GM23338 (cell line): ENCODE results near the gene IRF2. TPM values are rescaled to one million over a fixed set of nuclear protein-coding genes. Genes with fewer than 3 reads are reported as not detected.

ENCODE experiments used
- ATAC-seq: fragments of 200-7000 bp; cut with Tn5 transposase; 3 replicates; pipeline ENCODE4 v1.9.1; 2020
- DNase-seq: peaks from one replicate; pipeline ENCODE4 v3.0.0-alpha.2; 2015; ENCODE audit warnings: low spot score
- H2AFZ ChIP-seq: fragments of 200-600 bp; sonication (generic); 2 replicates; pipeline ENCODE4 v1.8.0; 2016; ENCODE audit warnings: antibody characterized with exemption, mild to moderate bottlenecking, moderate library complexity
- H3F3A ChIP-seq: fragments of 200-600 bp; sonication (generic); replicated peaks from 2 replicates; pipeline ENCODE4 v1.8.0; 2017; ENCODE audit warnings: antibody characterized with exemption, mixed run types, low read depth
- H3K27ac ChIP-seq: fragments of 200-600 bp; sonication (generic); 2 replicates; pipeline ENCODE4 v1.6.1; 2016; ENCODE audit warnings: low read depth
- H3K27me3 ChIP-seq: fragments of 200-600 bp; sonication (generic); 2 replicates; pipeline ENCODE4 v1.8.0; 2016; ENCODE audit warnings: mild to moderate bottlenecking, mixed run types, moderate library complexity; ENCODE audit not compliant: insufficient read depth
- H3K36me3 ChIP-seq: fragments of 200-600 bp; sonication (generic); 2 replicates; pipeline ENCODE4 v1.8.0; 2016; ENCODE audit warnings: mild to moderate bottlenecking; ENCODE audit not compliant: insufficient read depth
- H3K4me1 ChIP-seq: fragments of 200-600 bp; sonication (generic); 2 replicates; pipeline ENCODE4 v1.8.0; 2016; ENCODE audit warnings: mild to moderate bottlenecking, moderate library complexity; ENCODE audit not compliant: insufficient read depth
- H3K4me2 ChIP-seq: fragments of 200-600 bp; sonication (generic); 2 replicates; pipeline ENCODE4 v1.7.1; 2017; ENCODE audit warnings: mixed run types
- H3K4me3 ChIP-seq: fragments of 200-600 bp; sonication (generic); 2 replicates; pipeline ENCODE4 v1.6.1; 2016; ENCODE audit warnings: mixed run types
- H3K79me2 ChIP-seq: fragments of 200-600 bp; sonication (generic); replicated peaks from 2 replicates; pipeline ENCODE4 v1.8.0; 2017; ENCODE audit warnings: mild to moderate bottlenecking; ENCODE audit not compliant: insufficient read depth
- H3K9me2 ChIP-seq: fragments of 200-600 bp; sonication (generic); 2 replicates; pipeline ENCODE4 v1.8.0; 2017; ENCODE audit not compliant: insufficient read depth
- H4K20me1 ChIP-seq: fragments of 200-600 bp; sonication (generic); replicated peaks from 2 replicates; pipeline ENCODE4 v1.8.0; 2017; ENCODE audit warnings: mild to moderate bottlenecking; ENCODE audit not compliant: insufficient read depth
- H3K27ac Mint-ChIP-seq: 2 replicates; pipeline ENCODE4 v1.8.0; 2020; ENCODE audit warnings: inconsistent platforms, mild to moderate bottlenecking, moderate library complexity, mixed read lengths
- H3K27me3 Mint-ChIP-seq: 3 replicates; pipeline ENCODE4 v1.8.0; 2022; ENCODE audit warnings: low read depth, mild to moderate bottlenecking, moderate library complexity, mixed read lengths, inconsistent platforms; ENCODE audit not compliant: insufficient read depth, poor library complexity
- H3K36me3 Mint-ChIP-seq: 3 replicates; pipeline ENCODE4 v1.8.0; 2021; ENCODE audit warnings: low read depth, mild to moderate bottlenecking, inconsistent platforms, moderate library complexity, mixed read lengths
- H3K4me1 Mint-ChIP-seq: 3 replicates; pipeline ENCODE4 v1.8.0; 2020; ENCODE audit warnings: mild to moderate bottlenecking, inconsistent platforms, mixed read lengths
- H3K4me3 Mint-ChIP-seq: 3 replicates; pipeline ENCODE4 v1.8.0; 2021; ENCODE audit warnings: moderate library complexity, mild to moderate bottlenecking, inconsistent platforms, mixed read lengths
- H3K9me3 Mint-ChIP-seq: 3 replicates; pipeline ENCODE4 v1.8.0; 2020; ENCODE audit warnings: moderate library complexity, mild to moderate bottlenecking, inconsistent platforms, mixed read lengths
- CREB1 ChIP-seq: fragments of 250-450 bp; sonication (Bioruptor Pico); IDR thresholded peaks from 2 replicates; pipeline ENCODE4 v1.5.0; 2020; ENCODE audit warnings: low read depth, mild to moderate bottlenecking, moderate library complexity
- EZH2phosphoT487 ChIP-seq: fragments of 200-600 bp; sonication (generic); IDR thresholded peaks from one replicate; pipeline ENCODE4 v1.8.1; 2018; ENCODE audit warnings: antibody characterized with exemption; ENCODE audit not compliant: unreplicated experiment
- JUNB ChIP-seq: IDR thresholded peaks from one replicate; pipeline ENCODE4 v1.6.1; 2016; ENCODE audit warnings: antibody characterized with exemption; ENCODE audit not compliant: unreplicated experiment
- NANOG ChIP-seq: IDR thresholded peaks from 2 replicates; pipeline ENCODE4 v1.6.1; 2016; ENCODE audit warnings: antibody characterized with exemption, borderline replicate concordance
- STAT1 ChIP-seq: IDR thresholded peaks from one replicate; pipeline ENCODE4 v1.6.1; 2016; ENCODE audit warnings: antibody characterized with exemption; ENCODE audit not compliant: unreplicated experiment
- ZNF114 ChIP-seq: fragments of 250-450 bp; sonication (Bioruptor Pico); IDR thresholded peaks from 2 replicates; pipeline ENCODE4 v1.5.0; 2020; ENCODE audit warnings: mild to moderate bottlenecking, moderate library complexity
- ZNF331 ChIP-seq: fragments of 250-450 bp; sonication (Bioruptor Pico); IDR thresholded peaks from 2 replicates; pipeline ENCODE4 v1.5.0; 2020; ENCODE audit warnings: low read depth, mild to moderate bottlenecking, moderate library complexity
- polyA plus RNA-seq: library from polyadenylated mRNA; unstranded; fragments of >200 nt; fragmentation: Nextera tagmentation; extraction: Ambion mirVana; gene quantifications from 2 replicates; pipeline ENCODE4 v1.2.1, GENCODE V29; 2016
- total RNA-seq: library from RNA; depleted of rRNA; stranded (reverse); fragments of >200 nt; shearing (Covaris generic); gene quantifications from 2 replicates; pipeline ENCODE4 v1.2.3, GENCODE V29; 2014
- TF ChIP-seq, protein P1 (sequence below): IDR thresholded peaks from 2 replicates; pipeline ENCODE4 v1.6.1; 2016; ENCODE audit warnings: antibody characterized with exemption
- TF ChIP-seq, protein P2 (sequence below), 2 experiments: fragments of 200-600 bp in 1 of 2; sonication (generic) in 1 of 2; conservative IDR thresholded peaks; 2 replicates each; pipeline versions ENCODE4 v1.5.1 to v1.6.1; 2016 to 2017; ENCODE audit warnings: antibody characterized with exemption in 2 of 2, low read depth in 2 of 2, mild to moderate bottlenecking in 2 of 2, moderate library complexity in 1 of 2
- TF ChIP-seq, protein P3 (sequence below): IDR thresholded peaks from one replicate; pipeline ENCODE4 v1.6.1; 2018; ENCODE audit warnings: antibody characterized with exemption; ENCODE audit not compliant: unreplicated experiment
- TF ChIP-seq, protein P4 (sequence below): fragments of 250-450 bp; sonication (Bioruptor Pico); IDR thresholded peaks from 2 replicates; pipeline ENCODE4 v1.5.0; 2020; ENCODE audit warnings: mild to moderate bottlenecking, moderate library complexity

IRF2 gene
- total and polyA plus RNA-seq, 2 experiments from 2014 or later: 14.7 to 15.0 TPM

DNA sequence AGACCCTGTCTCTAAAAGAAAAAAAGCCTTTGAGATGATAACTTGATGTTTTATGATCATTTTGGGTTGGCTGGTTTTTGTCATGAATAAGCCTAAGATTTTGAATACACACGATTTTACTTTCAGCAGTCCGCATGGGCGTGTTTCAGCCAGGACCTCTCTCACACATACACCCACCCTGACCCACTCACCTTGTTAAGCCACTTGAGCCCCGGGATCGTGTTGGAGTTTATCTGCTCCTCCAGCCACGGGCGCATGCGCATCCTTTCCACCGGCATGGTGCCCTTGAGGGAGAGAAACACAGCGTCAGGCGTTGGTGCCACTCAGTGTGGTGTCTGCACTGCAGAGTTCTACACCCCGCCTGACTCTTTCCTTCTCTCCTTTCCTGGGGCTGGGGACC, 45.6 kb downstream of the IRF2 start (continued):
- TF ChIP-seq STAT1 (no peak), JUNB (no peak), ZNF114 (CRISPR knock-in tag) (no peak), NANOG (no peak), CREB1 (CRISPR knock-in tag) (no peak), EZH2phosphoT487 (no peak), ZNF331 (CRISPR knock-in tag) (no peak)
- TF ChIP-seq, protein P1, sequence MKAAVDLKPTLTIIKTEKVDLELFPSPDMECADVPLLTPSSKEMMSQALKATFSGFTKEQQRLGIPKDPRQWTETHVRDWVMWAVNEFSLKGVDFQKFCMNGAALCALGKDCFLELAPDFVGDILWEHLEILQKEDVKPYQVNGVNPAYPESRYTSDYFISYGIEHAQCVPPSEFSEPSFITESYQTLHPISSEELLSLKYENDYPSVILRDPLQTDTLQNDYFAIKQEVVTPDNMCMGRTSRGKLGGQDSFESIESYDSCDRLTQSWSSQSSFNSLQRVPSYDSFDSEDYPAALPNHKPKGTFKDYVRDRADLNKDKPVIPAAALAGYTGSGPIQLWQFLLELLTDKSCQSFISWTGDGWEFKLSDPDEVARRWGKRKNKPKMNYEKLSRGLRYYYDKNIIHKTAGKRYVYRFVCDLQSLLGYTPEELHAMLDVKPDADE: no peak
- TF ChIP-seq, protein P2, sequence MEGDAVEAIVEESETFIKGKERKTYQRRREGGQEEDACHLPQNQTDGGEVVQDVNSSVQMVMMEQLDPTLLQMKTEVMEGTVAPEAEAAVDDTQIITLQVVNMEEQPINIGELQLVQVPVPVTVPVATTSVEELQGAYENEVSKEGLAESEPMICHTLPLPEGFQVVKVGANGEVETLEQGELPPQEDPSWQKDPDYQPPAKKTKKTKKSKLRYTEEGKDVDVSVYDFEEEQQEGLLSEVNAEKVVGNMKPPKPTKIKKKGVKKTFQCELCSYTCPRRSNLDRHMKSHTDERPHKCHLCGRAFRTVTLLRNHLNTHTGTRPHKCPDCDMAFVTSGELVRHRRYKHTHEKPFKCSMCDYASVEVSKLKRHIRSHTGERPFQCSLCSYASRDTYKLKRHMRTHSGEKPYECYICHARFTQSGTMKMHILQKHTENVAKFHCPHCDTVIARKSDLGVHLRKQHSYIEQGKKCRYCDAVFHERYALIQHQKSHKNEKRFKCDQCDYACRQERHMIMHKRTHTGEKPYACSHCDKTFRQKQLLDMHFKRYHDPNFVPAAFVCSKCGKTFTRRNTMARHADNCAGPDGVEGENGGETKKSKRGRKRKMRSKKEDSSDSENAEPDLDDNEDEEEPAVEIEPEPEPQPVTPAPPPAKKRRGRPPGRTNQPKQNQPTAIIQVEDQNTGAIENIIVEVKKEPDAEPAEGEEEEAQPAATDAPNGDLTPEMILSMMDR (conservative IDR thresholded peaks at IDR 0.05; ENCODE audit: low read depth in 2 of 2): no peak
- TF ChIP-seq, protein P3, sequence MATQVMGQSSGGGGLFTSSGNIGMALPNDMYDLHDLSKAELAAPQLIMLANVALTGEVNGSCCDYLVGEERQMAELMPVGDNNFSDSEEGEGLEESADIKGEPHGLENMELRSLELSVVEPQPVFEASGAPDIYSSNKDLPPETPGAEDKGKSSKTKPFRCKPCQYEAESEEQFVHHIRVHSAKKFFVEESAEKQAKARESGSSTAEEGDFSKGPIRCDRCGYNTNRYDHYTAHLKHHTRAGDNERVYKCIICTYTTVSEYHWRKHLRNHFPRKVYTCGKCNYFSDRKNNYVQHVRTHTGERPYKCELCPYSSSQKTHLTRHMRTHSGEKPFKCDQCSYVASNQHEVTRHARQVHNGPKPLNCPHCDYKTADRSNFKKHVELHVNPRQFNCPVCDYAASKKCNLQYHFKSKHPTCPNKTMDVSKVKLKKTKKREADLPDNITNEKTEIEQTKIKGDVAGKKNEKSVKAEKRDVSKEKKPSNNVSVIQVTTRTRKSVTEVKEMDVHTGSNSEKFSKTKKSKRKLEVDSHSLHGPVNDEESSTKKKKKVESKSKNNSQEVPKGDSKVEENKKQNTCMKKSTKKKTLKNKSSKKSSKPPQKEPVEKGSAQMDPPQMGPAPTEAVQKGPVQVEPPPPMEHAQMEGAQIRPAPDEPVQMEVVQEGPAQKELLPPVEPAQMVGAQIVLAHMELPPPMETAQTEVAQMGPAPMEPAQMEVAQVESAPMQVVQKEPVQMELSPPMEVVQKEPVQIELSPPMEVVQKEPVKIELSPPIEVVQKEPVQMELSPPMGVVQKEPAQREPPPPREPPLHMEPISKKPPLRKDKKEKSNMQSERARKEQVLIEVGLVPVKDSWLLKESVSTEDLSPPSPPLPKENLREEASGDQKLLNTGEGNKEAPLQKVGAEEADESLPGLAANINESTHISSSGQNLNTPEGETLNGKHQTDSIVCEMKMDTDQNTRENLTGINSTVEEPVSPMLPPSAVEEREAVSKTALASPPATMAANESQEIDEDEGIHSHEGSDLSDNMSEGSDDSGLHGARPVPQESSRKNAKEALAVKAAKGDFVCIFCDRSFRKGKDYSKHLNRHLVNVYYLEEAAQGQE: no peak

- Mint-ChIP-seq H3K9me3 (peaks cover 1% of the 10 kb centered on the region), H3K4me3 (no peak overlapping the region), H3K4me1 (peaks cover 23% of the 10 kb centered on the region), H3K27ac (no peak overlapping the region; the same call in 1 of the 2 replicates), H3K36me3 (peaks cover 42% of the 10 kb centered on the region), H3K27me3 (peaks cover 12% of the 10 kb centered on the region)
- DNase-seq (no peak), ATAC-seq (no peak)
- H3K4me3 ChIP-seq: no peak overlapping the region
- H3K27me3 ChIP-seq: no peaks in the 10 kb centered on the region
- H3K27ac ChIP-seq: no peak overlapping the region
- H2AFZ ChIP-seq: no peak overlapping the region
- H3K36me3 ChIP-seq: peaks cover 27% of the 10 kb centered on the region
- H3K4me2 ChIP-seq: no peak overlapping the region
- no peaks in the 10 kb centered on the region for H3F3A ChIP-seq
- H3K79me2 ChIP-seq: peaks cover 36% of the 10 kb centered on the region
- no peaks in the 10 kb centered on the region for H3K9me2 ChIP-seq
- peaks cover 12% of the 10 kb centered on the region; the same call in 1 of the 2 replicates for H3K4me1 ChIP-seq
- no peaks in the 10 kb centered on the region; the same call in none of the 2 replicates for H4K20me1 ChIP-seq
- TF ChIP-seq, protein P4, sequence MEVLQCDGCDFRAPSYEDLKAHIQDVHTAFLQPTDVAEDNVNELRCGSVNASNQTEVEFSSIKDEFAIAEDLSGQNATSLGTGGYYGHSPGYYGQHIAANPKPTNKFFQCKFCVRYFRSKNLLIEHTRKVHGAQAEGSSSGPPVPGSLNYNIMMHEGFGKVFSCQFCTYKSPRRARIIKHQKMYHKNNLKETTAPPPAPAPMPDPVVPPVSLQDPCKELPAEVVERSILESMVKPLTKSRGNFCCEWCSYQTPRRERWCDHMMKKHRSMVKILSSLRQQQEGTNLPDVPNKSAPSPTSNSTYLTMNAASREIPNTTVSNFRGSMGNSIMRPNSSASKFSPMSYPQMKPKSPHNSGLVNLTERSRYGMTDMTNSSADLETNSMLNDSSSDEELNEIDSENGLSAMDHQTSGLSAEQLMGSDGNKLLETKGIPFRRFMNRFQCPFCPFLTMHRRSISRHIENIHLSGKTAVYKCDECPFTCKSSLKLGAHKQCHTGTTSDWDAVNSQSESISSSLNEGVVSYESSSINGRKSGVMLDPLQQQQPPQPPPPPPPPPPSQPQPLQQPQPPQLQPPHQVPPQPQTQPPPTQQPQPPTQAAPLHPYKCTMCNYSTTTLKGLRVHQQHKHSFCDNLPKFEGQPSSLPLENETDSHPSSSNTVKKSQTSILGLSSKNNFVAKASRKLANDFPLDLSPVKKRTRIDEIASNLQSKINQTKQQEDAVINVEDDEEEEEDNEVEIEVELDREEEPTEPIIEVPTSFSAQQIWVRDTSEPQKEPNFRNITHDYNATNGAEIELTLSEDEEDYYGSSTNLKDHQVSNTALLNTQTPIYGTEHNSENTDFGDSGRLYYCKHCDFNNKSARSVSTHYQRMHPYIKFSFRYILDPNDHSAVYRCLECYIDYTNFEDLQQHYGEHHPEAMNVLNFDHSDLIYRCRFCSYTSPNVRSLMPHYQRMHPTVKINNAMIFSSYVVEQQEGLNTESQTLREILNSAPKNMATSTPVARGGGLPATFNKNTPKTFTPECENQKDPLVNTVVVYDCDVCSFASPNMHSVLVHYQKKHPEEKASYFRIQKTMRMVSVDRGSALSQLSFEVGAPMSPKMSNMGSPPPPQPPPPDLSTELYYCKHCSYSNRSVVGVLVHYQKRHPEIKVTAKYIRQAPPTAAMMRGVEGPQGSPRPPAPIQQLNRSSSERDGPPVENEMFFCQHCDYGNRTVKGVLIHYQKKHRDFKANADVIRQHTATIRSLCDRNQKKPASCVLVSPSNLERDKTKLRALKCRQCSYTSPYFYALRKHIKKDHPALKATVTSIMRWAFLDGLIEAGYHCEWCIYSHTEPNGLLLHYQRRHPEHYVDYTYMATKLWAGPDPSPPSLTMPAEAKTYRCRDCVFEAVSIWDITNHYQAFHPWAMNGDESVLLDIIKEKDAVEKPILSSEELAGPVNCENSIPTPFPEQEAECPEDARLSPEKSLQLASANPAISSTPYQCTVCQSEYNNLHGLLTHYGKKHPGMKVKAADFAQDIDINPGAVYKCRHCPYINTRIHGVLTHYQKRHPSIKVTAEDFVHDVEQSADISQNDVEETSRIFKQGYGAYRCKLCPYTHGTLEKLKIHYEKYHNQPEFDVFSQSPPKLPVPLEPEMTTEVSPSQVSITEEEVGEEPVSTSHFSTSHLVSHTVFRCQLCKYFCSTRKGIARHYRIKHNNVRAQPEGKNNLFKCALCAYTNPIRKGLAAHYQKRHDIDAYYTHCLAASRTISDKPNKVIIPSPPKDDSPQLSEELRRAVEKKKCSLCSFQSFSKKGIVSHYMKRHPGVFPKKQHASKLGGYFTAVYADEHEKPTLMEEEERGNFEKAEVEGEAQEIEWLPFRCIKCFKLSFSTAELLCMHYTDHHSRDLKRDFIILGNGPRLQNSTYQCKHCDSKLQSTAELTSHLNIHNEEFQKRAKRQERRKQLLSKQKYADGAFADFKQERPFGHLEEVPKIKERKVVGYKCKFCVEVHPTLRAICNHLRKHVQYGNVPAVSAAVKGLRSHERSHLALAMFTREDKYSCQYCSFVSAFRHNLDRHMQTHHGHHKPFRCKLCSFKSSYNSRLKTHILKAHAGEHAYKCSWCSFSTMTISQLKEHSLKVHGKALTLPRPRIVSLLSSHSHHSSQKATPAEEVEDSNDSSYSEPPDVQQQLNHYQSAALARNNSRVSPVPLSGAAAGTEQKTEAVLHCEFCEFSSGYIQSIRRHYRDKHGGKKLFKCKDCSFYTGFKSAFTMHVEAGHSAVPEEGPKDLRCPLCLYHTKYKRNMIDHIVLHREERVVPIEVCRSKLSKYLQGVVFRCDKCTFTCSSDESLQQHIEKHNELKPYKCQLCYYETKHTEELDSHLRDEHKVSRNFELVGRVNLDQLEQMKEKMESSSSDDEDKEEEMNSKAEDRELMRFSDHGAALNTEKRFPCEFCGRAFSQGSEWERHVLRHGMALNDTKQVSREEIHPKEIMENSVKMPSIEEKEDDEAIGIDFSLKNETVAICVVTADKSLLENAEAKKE (CRISPR knock-in tag): no peak
- TF ChIP-seq ZNF114 (CRISPR knock-in tag): no peak
Measured at GRCh38 chr4:184427687-184428086, 46.7 kb downstream of the IRF2 start.
